Prostate gland (tissue), 2 donors: Measurements from ENCODE around the gene IDUA. TPM values are rescaled to one million over a fixed set of nuclear protein-coding genes. Genes with fewer than 3 reads are reported as not detected.

Source experiments
- DNase-seq: peaks from one replicate; pipeline ENCODE4 v3.0.0-alpha.2; 2019; ENCODE audit warnings: low spot score
- H3K27ac ChIP-seq, 2 donors: fragments of 200-600 bp; sonication (generic); 2 replicates each; pipeline ENCODE4 v1.5.1; 2017 to 2019
- H3K27me3 ChIP-seq: fragments of 200-600 bp; sonication (generic); replicated peaks from 2 replicates; pipeline ENCODE4 v1.5.1; 2019; ENCODE audit not compliant: insufficient read depth
- H3K36me3 ChIP-seq, 2 donors: fragments of 200-600 bp; sonication (generic); 1 replicate in 1 of 2; 2 replicates in 1 of 2; pipeline versions ENCODE4 v1.5.1 to v1.8.1; 2017 to 2019
- H3K4me1 ChIP-seq: fragments of 200-600 bp; sonication (generic); replicated peaks from 2 replicates; pipeline ENCODE4 v1.5.1; 2019
- H3K4me3 ChIP-seq, 2 donors: fragments of 200-600 bp; sonication (generic); 2 replicates each; pipeline ENCODE4 v1.5.1; 2017 to 2019
- H3K9me3 ChIP-seq: fragments of 200-600 bp; sonication (generic); 2 replicates; pipeline ENCODE4 v1.5.1; 2017
- POLR2A ChIP-seq: fragments of 450-650 bp; IDR thresholded peaks from one replicate; pipeline ENCODE4 v1.6.1; 2016; ENCODE audit warnings: antibody characterized with exemption, mild to moderate bottlenecking
- POLR2AphosphoS5 ChIP-seq: sonication (generic); formaldehyde crosslinking; IDR thresholded peaks from one replicate; pipeline ENCODE4 v1.6.1; 2017; ENCODE audit warnings: antibody characterized with exemption
- WGBS: methylation state at CpG from one replicate; pipeline ENCODE4 v1.1.5; 2018; 5-methylcytosine and 5-hydroxymethylcytosine counted together
- intact Hi-C: fragments of 100-400 bp; cut with DNase I; formaldehyde crosslinking; loops from one replicate; pipeline ENCODE4 v1.14.2; 2022
- total RNA-seq, 2 donors: library from RNA; depleted of rRNA; stranded (reverse); fragments of >200 nt; gene quantifications; one replicate each; pipeline ENCODE4 v1.1.0, GENCODE V29; 2016
- TF ChIP-seq, protein P1 (sequence below), 4 experiments: fragments of 200-600 bp in 2 of 4; fragments of 450-650 bp in 2 of 4; sonication (generic) in 2 of 4; IDR thresholded peaks; 1 replicate in 3 of 4; 2 replicates in 1 of 4; pipeline ENCODE4 v1.5.1; 2016 to 2019; ENCODE audit warnings: antibody characterized with exemption in 4 of 4, mild to moderate bottlenecking in 2 of 4, moderate library complexity in 2 of 4

The IDUA gene
- total RNA-seq, 2 donors from 2014 or later: 53.6 to 56.8 TPM

DNA sequence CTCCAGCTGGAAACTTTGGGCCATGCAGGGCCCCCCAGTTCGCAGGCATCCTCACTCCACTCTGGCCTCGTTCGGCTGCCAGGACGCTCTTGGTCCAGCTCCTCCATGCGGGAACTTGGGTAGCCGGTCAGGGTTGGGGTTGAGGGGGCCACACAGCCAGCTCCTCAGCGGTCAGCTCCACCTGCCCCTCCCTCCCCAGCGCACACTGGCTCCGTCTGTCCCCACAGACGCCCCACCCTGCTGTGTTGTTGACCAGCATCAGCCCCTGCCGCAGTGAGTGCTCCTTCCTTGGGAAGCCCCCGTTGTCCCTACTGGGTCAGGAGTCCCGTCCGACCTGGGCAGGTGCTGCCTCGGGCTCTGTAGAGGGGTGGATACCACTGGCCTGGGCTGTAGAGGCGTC, 30.4 kb downstream of the IDUA start:
- 95% methylated on average over 11 of the region's 16 CpGs for WGBS
- no peaks in the 10 kb centered on the region for H3K9me3 ChIP-seq
- no peaks in the 10 kb centered on the region for H3K4me1 ChIP-seq
- TF ChIP-seq POLR2AphosphoS5: no peak
- TF ChIP-seq POLR2A: no peak
- TF ChIP-seq, protein P1, sequence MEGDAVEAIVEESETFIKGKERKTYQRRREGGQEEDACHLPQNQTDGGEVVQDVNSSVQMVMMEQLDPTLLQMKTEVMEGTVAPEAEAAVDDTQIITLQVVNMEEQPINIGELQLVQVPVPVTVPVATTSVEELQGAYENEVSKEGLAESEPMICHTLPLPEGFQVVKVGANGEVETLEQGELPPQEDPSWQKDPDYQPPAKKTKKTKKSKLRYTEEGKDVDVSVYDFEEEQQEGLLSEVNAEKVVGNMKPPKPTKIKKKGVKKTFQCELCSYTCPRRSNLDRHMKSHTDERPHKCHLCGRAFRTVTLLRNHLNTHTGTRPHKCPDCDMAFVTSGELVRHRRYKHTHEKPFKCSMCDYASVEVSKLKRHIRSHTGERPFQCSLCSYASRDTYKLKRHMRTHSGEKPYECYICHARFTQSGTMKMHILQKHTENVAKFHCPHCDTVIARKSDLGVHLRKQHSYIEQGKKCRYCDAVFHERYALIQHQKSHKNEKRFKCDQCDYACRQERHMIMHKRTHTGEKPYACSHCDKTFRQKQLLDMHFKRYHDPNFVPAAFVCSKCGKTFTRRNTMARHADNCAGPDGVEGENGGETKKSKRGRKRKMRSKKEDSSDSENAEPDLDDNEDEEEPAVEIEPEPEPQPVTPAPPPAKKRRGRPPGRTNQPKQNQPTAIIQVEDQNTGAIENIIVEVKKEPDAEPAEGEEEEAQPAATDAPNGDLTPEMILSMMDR (IDR thresholded peaks at IDR 0.05): no peak
- H3K27me3 ChIP-seq: no peaks in the 10 kb centered on the region
- no peak for DNase-seq
- no peak overlapping the region for H3K4me3 ChIP-seq
- no peak overlapping the region for H3K27ac ChIP-seq
- no peaks in the 10 kb centered on the region for H3K36me3 ChIP-seq
- intact Hi-C loops: no loop called here

DNA sequence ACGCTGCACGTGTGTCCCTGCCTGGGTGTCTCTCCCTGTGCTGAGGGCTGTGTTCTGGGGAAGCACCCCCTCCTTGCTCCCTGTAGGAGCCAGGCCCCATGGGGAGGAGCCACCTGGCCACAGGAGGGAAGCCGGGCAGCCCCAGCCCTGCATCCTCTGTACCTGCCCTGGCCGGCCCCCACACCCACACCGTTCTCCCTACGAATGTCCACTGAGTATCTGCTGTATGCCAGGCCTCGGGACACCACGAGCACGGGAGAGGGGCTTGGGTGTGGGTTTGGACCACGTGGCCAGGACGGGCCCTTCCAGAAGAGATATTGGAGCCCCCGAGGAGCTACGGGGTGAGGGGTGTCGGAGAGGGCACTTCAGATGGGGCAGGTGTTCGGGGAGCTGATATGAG, 30.9 kb downstream of the IDUA start:
- no peak for DNase-seq
- WGBS: 79% methylated on average over 14 of the region's 15 CpGs
- Histone ChIP-seq H3K27ac (no peak overlapping the region), H3K4me1 (no peaks in the 10 kb centered on the region), H3K36me3 (no peaks in the 10 kb centered on the region), H3K27me3 (no peaks in the 10 kb centered on the region), H3K4me3 (no peak overlapping the region), H3K9me3 (no peaks in the 10 kb centered on the region)
- no peak for TF ChIP-seq POLR2AphosphoS5
- TF ChIP-seq POLR2A: no peak
- intact Hi-C loops: no loop called here

DNA sequence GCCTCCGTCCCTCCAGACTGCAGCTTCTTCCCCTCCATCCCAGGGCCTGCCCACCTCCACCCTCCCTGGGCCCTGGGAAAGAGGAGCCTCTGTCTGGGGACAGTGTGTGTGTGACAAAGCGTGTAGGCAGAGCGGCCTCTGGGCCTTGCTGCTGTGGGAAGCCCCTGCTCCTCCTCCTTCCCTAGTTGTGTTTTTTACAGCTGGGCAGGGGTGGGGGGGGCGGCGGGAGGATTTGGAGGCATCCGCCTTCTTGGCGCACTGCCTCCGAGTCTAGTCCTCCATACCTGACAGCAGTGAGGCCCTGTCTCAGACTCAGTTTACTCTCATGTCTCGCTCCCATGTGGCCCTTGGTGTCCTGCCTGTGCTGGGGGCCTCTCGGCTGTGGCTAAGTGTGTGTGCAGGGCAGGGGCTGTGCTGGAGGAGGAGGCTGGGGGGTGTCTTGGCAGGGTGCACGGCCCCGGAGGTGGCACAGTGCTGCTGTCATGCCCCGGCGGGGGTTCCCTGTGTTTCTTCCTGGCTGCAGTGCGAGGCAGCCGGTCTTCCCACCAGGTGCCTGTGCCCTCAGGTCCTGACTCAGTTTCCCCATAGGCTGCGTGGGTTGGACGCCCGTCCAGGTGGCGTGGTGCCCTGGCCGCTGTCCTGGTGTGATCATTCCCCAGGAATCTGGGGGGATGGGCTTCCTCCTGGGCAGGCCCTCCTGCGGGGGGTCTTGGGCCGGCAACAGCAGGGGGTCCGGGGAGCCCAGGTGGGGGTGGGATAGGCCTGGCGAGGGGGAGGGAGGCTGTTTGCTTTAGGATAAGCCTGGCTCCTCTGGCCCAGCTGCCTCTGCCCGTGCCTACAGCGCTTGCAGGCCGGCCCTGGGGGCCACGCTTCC, 31.5 kb downstream of the IDUA start:
- Histone ChIP-seq H3K36me3 (no peaks in the 10 kb centered on the region), H3K27ac (no peak overlapping the region), H3K27me3 (no peaks in the 10 kb centered on the region), H3K4me3 (no peak overlapping the region), H3K4me1 (no peaks in the 10 kb centered on the region), H3K9me3 (no peaks in the 10 kb centered on the region)
- WGBS: 71% methylated on average over 28 of the region's 29 CpGs
- intact Hi-C loops: no loop called here
- TF ChIP-seq POLR2A (no peak), POLR2AphosphoS5 (no peak)
- TF ChIP-seq, protein P1 (IDR thresholded peaks at IDR 0.05): no peak
- DNase-seq: no peak

DNA sequence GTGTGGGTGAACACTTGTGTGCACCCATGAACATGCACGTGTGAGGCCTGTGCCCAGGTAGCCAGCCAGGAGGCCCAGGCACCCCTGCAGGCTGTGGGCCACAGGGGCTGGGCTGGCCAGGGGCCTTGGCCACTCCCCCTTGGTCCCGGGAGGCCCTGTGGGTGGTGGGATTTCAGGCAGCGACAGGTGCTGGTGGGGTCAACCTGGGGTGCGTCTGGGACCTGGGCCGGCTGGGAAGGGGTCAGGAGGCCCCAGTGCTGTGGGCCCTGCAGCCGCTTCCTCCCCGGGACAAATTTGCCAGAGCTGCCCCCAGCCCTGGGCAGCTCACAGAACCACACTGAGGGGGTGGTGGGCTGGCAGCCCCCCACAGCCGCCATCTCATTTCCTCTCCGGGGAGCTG, 32.5 kb downstream of the IDUA start:
- no peak for TF ChIP-seq POLR2AphosphoS5
- no peak for TF ChIP-seq POLR2A
- TF ChIP-seq, protein P1 (IDR thresholded peaks at IDR 0.05): no peak
- DNase-seq: no peak
- Histone ChIP-seq H3K36me3 (no peaks in the 10 kb centered on the region), H3K4me3 (no peak overlapping the region), H3K4me1 (no peaks in the 10 kb centered on the region), H3K27ac (no peak overlapping the region), H3K9me3 (no peaks in the 10 kb centered on the region), H3K27me3 (no peaks in the 10 kb centered on the region)
- intact Hi-C loops: no loop called here
- 68% methylated on average over 6 of the region's 9 CpGs for WGBS

DNA sequence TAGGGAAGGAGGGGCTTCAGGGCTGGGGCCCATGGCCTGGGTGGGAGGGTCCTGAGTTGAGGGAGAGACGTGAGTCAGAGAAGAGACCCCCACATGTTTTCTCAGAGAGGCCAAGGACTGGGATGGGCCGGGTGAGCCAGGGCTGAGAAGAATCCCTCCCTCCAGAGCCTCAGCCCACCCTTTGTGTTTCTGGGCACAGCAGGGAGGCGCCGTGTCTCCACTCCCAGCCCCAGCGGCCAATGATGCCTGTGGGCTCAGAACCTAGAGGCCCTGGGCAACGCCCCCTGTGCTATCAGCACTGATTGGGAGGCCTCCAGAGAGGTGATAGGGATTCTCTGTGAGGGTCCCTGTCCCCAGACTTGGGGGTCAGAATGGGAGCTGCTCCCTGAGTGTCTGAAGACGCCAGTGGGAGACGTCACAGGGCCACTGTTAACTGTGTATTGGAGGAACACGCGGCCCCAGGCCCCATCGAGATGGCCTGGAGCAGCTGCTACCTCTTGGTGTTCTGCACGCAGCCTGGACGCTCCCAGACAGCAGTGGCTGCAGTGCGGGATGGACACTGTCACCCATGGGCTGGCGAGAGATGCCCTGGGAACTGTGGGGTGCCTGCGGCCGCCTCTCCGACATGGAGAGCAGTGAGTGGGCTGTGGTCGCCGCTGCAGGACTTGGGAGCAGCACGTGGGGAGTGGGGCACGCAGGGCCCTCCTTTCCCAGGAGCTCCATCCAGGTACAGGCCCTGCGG, 33.1 kb downstream of the IDUA start:
- WGBS: 79% methylated on average over 20 of the region's 23 CpGs
- Histone ChIP-seq H3K36me3 (no peaks in the 10 kb centered on the region), H3K4me1 (no peaks in the 10 kb centered on the region), H3K27ac (no peak overlapping the region), H3K4me3 (no peak overlapping the region), H3K27me3 (no peaks in the 10 kb centered on the region), H3K9me3 (no peaks in the 10 kb centered on the region)
- no peak for DNase-seq
- no peak for TF ChIP-seq POLR2AphosphoS5
- TF ChIP-seq, protein P1 (IDR thresholded peaks at IDR 0.05): no peak
- intact Hi-C loops: no loop called here
